ENCODE measurements around the gene FHOD1. TPM values are rescaled to one million over a fixed set of nuclear protein-coding genes. Genes with fewer than 3 reads are reported as not detected.

FHOD1 gene
- total RNA-seq, 1 donor = 28.2 TPM

DNA sequence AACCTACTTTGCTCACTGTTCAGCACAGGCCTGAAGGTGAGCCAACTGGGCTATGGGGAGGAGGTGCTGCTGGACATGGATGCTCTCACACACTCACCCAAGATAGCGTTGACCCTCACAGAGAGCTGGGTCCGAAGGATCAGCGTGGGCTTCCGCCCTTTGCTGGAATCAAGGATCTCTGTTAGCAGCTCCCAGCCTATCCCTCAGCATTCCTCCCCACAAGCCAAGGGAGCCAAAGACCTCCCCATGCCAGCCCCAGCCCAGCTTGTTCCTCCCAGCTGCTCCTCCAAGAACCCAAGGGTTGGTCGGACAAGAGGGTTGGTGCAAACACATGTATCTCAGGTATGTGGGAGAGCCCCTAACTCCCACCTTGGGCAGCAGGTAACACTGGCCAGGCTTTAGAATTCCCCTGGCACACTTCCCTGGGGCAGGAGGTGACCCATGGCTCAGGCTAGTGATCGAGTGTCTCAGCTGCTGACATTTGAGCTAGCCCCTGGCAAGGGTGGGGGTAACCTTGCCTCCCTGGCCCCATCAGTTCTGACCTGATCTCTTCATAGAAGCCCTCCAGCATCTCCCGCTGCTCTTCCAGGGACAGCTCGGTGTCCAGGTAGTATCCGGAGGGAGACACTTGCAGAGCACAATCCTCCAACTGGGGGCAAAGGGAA is 8.3 kb downstream of the FHOD1 start:
- Histone ChIP-seq H3K27me3 (ENCODE audit: insufficient read depth, low read length) (no peaks in the 10 kb centered on the region), H3K4me3 (ENCODE audit: insufficient read depth, low read length) (no peak overlapping the region), H3K9me3 (ENCODE audit: low read depth, low read length) (no peaks in the 10 kb centered on the region), H4K20me1 (ENCODE audit: insufficient read depth, low read length) (peaks cover 10% of the 10 kb centered on the region), H3K36me3 (ENCODE audit: insufficient read depth, low read length) (peaks cover 58% of the 10 kb centered on the region), H3K79me2 (ENCODE audit: insufficient read depth, low read length) (peaks cover 59% of the 10 kb centered on the region), H3K27ac (ENCODE audit: low read depth, low read length) (no peak overlapping the region), H3K4me2 (ENCODE audit: insufficient read depth, low read length) (no peak overlapping the region), H3K4me1 (ENCODE audit: insufficient read depth, low read length) (peaks cover 43% of the 10 kb centered on the region), H2AFZ (ENCODE audit: low read length) (no peak overlapping the region)
- DNase-seq (ENCODE audit: insufficient read length, low spot score, missing footprints) = peak; percentile 21
- TF ChIP-seq, protein P1, sequence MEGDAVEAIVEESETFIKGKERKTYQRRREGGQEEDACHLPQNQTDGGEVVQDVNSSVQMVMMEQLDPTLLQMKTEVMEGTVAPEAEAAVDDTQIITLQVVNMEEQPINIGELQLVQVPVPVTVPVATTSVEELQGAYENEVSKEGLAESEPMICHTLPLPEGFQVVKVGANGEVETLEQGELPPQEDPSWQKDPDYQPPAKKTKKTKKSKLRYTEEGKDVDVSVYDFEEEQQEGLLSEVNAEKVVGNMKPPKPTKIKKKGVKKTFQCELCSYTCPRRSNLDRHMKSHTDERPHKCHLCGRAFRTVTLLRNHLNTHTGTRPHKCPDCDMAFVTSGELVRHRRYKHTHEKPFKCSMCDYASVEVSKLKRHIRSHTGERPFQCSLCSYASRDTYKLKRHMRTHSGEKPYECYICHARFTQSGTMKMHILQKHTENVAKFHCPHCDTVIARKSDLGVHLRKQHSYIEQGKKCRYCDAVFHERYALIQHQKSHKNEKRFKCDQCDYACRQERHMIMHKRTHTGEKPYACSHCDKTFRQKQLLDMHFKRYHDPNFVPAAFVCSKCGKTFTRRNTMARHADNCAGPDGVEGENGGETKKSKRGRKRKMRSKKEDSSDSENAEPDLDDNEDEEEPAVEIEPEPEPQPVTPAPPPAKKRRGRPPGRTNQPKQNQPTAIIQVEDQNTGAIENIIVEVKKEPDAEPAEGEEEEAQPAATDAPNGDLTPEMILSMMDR (IDR thresholded peaks at IDR 0.05; ENCODE audit: extremely low read depth, low read depth, low read length) = no peak

DNA sequence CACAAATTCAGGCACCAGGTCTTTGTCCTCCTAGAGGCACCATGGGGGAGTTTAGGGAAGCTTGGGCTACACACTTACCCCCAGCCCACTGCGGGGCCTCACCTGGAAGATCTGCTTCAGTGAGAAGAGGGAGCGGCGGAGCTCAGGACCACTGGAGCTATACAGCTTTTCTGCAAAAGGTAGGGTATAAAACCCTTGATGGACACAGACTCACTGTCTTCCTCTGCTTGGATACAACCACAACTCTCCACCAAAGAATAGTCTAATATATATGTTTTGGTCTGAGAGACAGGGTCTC is 9.1 kb downstream of the FHOD1 start:
- Histone ChIP-seq H3K9me3 (ENCODE audit: low read depth, low read length) (no peaks in the 10 kb centered on the region), H2AFZ (ENCODE audit: low read length) (no peak overlapping the region), H3K4me2 (ENCODE audit: insufficient read depth, low read length) (no peak overlapping the region), H3K27me3 (ENCODE audit: insufficient read depth, low read length) (no peaks in the 10 kb centered on the region), H3K79me2 (ENCODE audit: insufficient read depth, low read length) (peaks cover 52% of the 10 kb centered on the region), H3K36me3 (ENCODE audit: insufficient read depth, low read length) (peaks cover 63% of the 10 kb centered on the region), H3K4me1 (ENCODE audit: insufficient read depth, low read length) (peaks cover 36% of the 10 kb centered on the region), H3K4me3 (ENCODE audit: insufficient read depth, low read length) (no peak overlapping the region), H4K20me1 (ENCODE audit: insufficient read depth, low read length) (peaks cover 10% of the 10 kb centered on the region), H3K27ac (ENCODE audit: low read depth, low read length) (no peak overlapping the region)
- no peak for DNase-seq (ENCODE audit: insufficient read length, low spot score, missing footprints)
- TF ChIP-seq, protein P1 (IDR thresholded peaks at IDR 0.05; ENCODE audit: extremely low read depth, low read depth, low read length) = no peak

DNA sequence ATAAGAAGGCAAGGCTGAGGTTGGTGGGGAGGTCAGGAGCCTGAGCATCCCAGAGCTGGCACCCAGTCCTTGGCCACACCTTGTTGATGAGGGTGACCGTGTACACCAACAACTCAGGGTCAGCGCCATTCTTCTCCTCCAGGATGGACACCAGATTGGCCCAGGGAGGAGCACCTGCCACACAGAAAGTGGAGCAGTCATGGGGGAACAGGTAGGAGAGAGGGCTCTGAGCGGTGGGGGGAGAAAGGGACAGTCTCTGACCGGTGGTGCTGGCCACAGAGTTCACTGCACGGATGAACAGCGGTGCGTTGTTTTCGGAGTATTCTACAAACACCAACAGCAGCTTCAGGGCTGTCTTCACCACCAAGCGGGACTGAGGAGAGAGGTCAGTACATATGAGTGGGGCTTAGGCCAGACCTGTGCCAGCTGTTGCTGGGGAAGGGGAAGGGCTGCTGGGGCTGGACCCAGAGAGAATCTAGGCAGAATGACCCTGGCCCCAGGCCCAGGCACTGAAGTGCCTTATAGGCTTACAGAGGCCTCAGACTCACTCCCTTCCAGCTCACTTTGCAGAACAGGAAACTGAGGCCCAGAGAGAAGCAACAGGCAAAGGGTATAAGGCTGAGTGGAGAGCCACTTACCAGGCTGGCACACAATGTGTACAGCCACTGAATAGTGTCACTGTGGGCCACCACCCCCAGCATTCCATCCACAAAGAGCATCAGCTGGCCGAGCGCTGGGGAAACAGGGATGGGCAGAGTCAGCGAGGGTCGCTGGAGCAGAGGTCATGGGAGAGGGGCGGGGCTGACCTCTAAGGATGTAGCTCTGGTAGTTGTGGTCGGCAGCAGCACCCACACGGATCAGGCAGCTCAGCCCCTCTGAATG is 9.6 kb downstream of the FHOD1 start:
- Histone ChIP-seq H3K27me3 (ENCODE audit: insufficient read depth, low read length) (no peaks in the 10 kb centered on the region), H3K79me2 (ENCODE audit: insufficient read depth, low read length) (peaks cover 48% of the 10 kb centered on the region), H3K36me3 (ENCODE audit: insufficient read depth, low read length) (peaks cover 65% of the 10 kb centered on the region), H3K9me3 (ENCODE audit: low read depth, low read length) (no peaks in the 10 kb centered on the region), H3K27ac (ENCODE audit: low read depth, low read length) (peak overlapping the region; percentile 41), H4K20me1 (ENCODE audit: insufficient read depth, low read length) (peaks cover 10% of the 10 kb centered on the region), H3K4me3 (ENCODE audit: insufficient read depth, low read length) (no peak overlapping the region), H3K4me1 (ENCODE audit: insufficient read depth, low read length) (peaks cover 32% of the 10 kb centered on the region), H2AFZ (ENCODE audit: low read length) (no peak overlapping the region), H3K4me2 (ENCODE audit: insufficient read depth, low read length) (no peak overlapping the region)
- TF ChIP-seq, protein P1 (IDR thresholded peaks at IDR 0.05; ENCODE audit: extremely low read depth, low read depth, low read length) = no peak
- DNase-seq (ENCODE audit: insufficient read length, low spot score, missing footprints) = peak; percentile 68
